Measurements from ENCODE around the gene FHIT.

Gene FHIT

DNA sequence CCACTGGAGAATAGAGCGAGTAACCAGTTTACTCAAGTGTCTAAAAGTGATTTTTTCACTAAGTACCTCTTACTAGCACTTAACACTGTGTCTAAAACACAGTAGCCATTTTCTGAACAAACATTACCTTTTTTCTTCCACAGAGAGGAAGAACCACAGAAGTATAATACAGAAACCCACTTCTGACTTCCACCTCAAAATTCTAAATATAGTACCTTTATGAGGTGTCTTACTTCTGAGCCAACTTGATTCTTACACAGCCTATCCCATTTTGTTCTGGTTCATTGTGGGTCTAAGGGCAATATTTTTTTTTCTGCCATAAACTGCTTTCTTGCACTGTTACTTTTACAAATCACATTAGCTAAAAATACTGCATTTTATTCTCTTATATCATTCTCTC, 821.0 kb downstream of the FHIT start:
- Histone ChIP-seq H3K9ac (ENCODE audit: low read length) (no peak overlapping the region), H3K27me3 (ENCODE audit: low read depth, low read length) (no peaks in the 10 kb centered on the region), H3K4me1 (ENCODE audit: low read length) (no peaks in the 10 kb centered on the region), H3K9me3 (ENCODE audit: insufficient read depth, low read length) (no peaks in the 10 kb centered on the region), H2AFZ (ENCODE audit: low read depth, low read length) (no peak overlapping the region), H3K36me3 (replicated peaks; ENCODE audit: low read depth, low read length) (no peaks in the 10 kb centered on the region), H4K20me1 (ENCODE audit: insufficient read depth, low read length) (no peaks in the 10 kb centered on the region), H3K27ac (ENCODE audit: low read length) (no peak overlapping the region), H3K79me2 (ENCODE audit: low read length) (no peaks in the 10 kb centered on the region), H3K4me3 (ENCODE audit: low read length) (no peak overlapping the region), H3K4me2 (ENCODE audit: low read length) (no peak overlapping the region)
- TF ChIP-seq, protein P1, sequence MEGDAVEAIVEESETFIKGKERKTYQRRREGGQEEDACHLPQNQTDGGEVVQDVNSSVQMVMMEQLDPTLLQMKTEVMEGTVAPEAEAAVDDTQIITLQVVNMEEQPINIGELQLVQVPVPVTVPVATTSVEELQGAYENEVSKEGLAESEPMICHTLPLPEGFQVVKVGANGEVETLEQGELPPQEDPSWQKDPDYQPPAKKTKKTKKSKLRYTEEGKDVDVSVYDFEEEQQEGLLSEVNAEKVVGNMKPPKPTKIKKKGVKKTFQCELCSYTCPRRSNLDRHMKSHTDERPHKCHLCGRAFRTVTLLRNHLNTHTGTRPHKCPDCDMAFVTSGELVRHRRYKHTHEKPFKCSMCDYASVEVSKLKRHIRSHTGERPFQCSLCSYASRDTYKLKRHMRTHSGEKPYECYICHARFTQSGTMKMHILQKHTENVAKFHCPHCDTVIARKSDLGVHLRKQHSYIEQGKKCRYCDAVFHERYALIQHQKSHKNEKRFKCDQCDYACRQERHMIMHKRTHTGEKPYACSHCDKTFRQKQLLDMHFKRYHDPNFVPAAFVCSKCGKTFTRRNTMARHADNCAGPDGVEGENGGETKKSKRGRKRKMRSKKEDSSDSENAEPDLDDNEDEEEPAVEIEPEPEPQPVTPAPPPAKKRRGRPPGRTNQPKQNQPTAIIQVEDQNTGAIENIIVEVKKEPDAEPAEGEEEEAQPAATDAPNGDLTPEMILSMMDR (IDR thresholded peaks at IDR 0.05; ENCODE audit: low read depth, low read length): no peak
- no peak for TF ChIP-seq EZH2phosphoT487 (IDR thresholded peaks at IDR 0.05; ENCODE audit: low read depth)

DNA sequence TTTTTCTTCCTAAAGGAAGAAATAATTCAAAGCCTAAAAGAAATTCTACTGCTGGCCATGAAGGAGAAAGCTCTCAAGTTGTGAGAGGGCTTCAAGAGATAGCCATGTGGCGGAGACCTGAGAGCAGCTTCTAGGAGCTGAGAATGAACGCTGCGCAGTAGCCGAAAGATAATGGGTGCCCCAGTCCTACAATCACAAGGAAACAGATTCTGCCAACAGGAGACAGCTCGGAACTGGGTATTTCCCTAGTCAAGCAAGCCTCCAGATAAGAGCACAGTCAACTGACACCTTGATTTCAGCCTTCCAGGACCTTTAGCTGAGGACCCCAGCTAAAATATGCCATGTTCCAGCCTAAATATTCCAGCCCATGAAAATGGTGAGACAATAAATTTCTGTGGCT, 824.1 kb downstream of the FHIT start:
- no peaks in the 10 kb centered on the region for H3K79me2 ChIP-seq (ENCODE audit: low read length)
- H3K9ac ChIP-seq (ENCODE audit: low read length): no peak overlapping the region
- TF ChIP-seq, protein P1 (IDR thresholded peaks at IDR 0.05; ENCODE audit: low read depth, low read length): no peak
- no peak for TF ChIP-seq EZH2phosphoT487 (IDR thresholded peaks at IDR 0.05; ENCODE audit: low read depth)
- no peak overlapping the region for H3K4me3 ChIP-seq (ENCODE audit: low read length)
- no peaks in the 10 kb centered on the region for H3K4me1 ChIP-seq (ENCODE audit: low read length)
- H3K36me3 ChIP-seq (replicated peaks; ENCODE audit: low read depth, low read length): no peaks in the 10 kb centered on the region
- no peak overlapping the region for H3K27ac ChIP-seq (ENCODE audit: low read length)
- no peak overlapping the region for H2AFZ ChIP-seq (ENCODE audit: low read depth, low read length)
- H3K4me2 ChIP-seq (ENCODE audit: low read length): no peak overlapping the region
- H3K9me3 ChIP-seq (ENCODE audit: insufficient read depth, low read length): no peaks in the 10 kb centered on the region
- H4K20me1 ChIP-seq (ENCODE audit: insufficient read depth, low read length): no peaks in the 10 kb centered on the region
- H3K27me3 ChIP-seq (ENCODE audit: low read depth, low read length): no peaks in the 10 kb centered on the region

DNA sequence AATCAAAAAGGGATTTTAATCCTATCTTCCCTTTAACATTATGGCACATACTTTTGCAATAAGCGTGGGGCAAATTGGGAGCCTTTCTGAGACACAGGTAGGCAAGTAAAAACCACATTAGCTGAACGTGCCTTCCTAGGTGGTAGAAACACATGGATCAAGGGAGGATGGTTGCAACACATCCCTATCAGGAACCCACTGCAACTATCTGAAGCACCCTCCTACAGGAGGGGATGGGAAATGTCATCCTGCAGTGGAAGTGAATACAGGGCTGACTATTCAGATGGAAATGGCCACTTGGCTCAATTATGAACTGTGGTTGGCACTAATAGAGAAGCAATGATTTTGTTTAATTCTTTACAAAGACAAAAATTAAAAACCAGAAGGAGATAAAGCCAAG, 826.3 kb downstream of the FHIT start:
- H3K9me3 ChIP-seq (ENCODE audit: insufficient read depth, low read length): no peaks in the 10 kb centered on the region
- no peak overlapping the region for H3K27ac ChIP-seq (ENCODE audit: low read length)
- no peak overlapping the region for H3K4me2 ChIP-seq (ENCODE audit: low read length)
- H2AFZ ChIP-seq (ENCODE audit: low read depth, low read length): no peak overlapping the region
- no peak overlapping the region for H3K4me3 ChIP-seq (ENCODE audit: low read length)
- H4K20me1 ChIP-seq (ENCODE audit: insufficient read depth, low read length): no peaks in the 10 kb centered on the region
- TF ChIP-seq, protein P1 (IDR thresholded peaks at IDR 0.05; ENCODE audit: low read depth, low read length): no peak
- TF ChIP-seq EZH2phosphoT487 (IDR thresholded peaks at IDR 0.05; ENCODE audit: low read depth): no peak
- H3K27me3 ChIP-seq (ENCODE audit: low read depth, low read length): no peaks in the 10 kb centered on the region
- no peaks in the 10 kb centered on the region for H3K4me1 ChIP-seq (ENCODE audit: low read length)
- H3K9ac ChIP-seq (ENCODE audit: low read length): no peak overlapping the region
- no peaks in the 10 kb centered on the region for H3K36me3 ChIP-seq (replicated peaks; ENCODE audit: low read depth, low read length)
- no peaks in the 10 kb centered on the region for H3K79me2 ChIP-seq (ENCODE audit: low read length)

DNA sequence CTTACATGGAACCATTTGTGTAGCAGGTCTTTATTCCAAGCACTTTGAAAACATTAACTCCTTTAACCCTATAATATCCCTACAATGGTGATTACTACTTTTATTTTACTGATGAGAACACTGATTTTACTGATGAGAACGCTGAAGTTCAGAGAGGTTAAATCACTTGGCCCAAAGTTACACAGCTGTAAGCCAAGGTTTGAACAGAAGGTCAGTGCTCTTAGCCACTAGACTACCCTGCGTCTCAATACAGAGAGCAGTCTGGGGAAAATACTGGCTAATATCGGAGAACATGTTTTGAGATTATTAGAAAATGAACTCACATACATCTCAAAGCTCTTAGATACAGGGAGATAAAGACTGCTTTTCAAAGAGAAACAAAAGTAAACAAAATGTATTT, 827.2 kb downstream of the FHIT start:
- Histone ChIP-seq H3K27ac (ENCODE audit: low read length) (no peak overlapping the region), H4K20me1 (ENCODE audit: insufficient read depth, low read length) (no peaks in the 10 kb centered on the region), H3K36me3 (replicated peaks; ENCODE audit: low read depth, low read length) (no peaks in the 10 kb centered on the region)

More for the DNA sequence above, 827.2 kb downstream of the FHIT start:
- Histone ChIP-seq H3K9ac (ENCODE audit: low read length) (no peak overlapping the region), H3K4me2 (ENCODE audit: low read length) (no peak overlapping the region), H3K79me2 (ENCODE audit: low read length) (no peaks in the 10 kb centered on the region), H2AFZ (ENCODE audit: low read depth, low read length) (no peak overlapping the region), H3K27me3 (ENCODE audit: low read depth, low read length) (no peaks in the 10 kb centered on the region), H3K9me3 (ENCODE audit: insufficient read depth, low read length) (no peaks in the 10 kb centered on the region), H3K4me3 (ENCODE audit: low read length) (no peak overlapping the region), H3K4me1 (ENCODE audit: low read length) (no peaks in the 10 kb centered on the region)
- no peak for TF ChIP-seq EZH2phosphoT487 (IDR thresholded peaks at IDR 0.05; ENCODE audit: low read depth)
- TF ChIP-seq, protein P1 (IDR thresholded peaks at IDR 0.05; ENCODE audit: low read depth, low read length): no peak
